B cell (primary cell): ENCODE data around the gene PRR16. TPM values are rescaled to one million over a fixed set of nuclear protein-coding genes. Genes with fewer than 3 reads are reported as not detected.

ENCODE experiments used
- ATAC-seq: fragments of 200-7000 bp; cut with Tn5 transposase; one replicate; pipeline ENCODE4 v1.10.0; 2021; ENCODE audit warnings: low read depth, mild to moderate bottlenecking, moderate number of reproducible peaks, moderate library complexity
- CTCF ChIA-PET: fragments of 350-600 bp; sonication (Branson Sonifier 250); formaldehyde crosslinking; loops from one replicate; lab custom pipeline; 2021; ENCODE audit warnings: antibody characterized with exemption, inconsistent platforms; lab: Charles Lee
- POLR2A ChIA-PET: fragments of 350-600 bp; sonication (Branson Sonifier 250); formaldehyde crosslinking; loops from one replicate; lab custom pipeline; 2021; ENCODE audit warnings: antibody characterized with exemption; lab: Charles Lee
- DNase-seq: peaks from one replicate; pipeline ENCODE4 v3.0.0; 2013
- H2AFZ ChIP-seq: 2 replicates; pipeline ENCODE4 v1.6.1; 2012; ENCODE audit warnings: mild to moderate bottlenecking, low read depth, low read length; ENCODE audit not compliant: insufficient read depth, poor library complexity, severe bottlenecking
- H3K27ac ChIP-seq, 2 donors: 1 replicate in 1 of 2; 2 replicates in 1 of 2; pipeline ENCODE4 v1.5.1; 2012 to 2013; ENCODE audit warnings: low read length in 2 of 2, mild to moderate bottlenecking in 2 of 2, moderate library complexity in 1 of 2
- H3K27me3 ChIP-seq, 4 experiments: fragments of 200-600 bp in 1 of 4; sonication (generic) in 1 of 4; replicated peaks in 1 of 4; 1 replicate in 2 of 4; 2 replicates in 2 of 4; pipeline versions ENCODE4 v1.6.1 to v1.7.0; 2013 to 2016; ENCODE audit warnings: low read length in 3 of 4, mild to moderate bottlenecking in 2 of 4, mixed read lengths in 1 of 4, moderate library complexity in 1 of 4; ENCODE audit not compliant: insufficient read depth in 4 of 4, control insufficient read depth in 3 of 4; ENCODE audit errors: control extremely low read depth in 1 of 4
- H3K36me3 ChIP-seq, 2 experiments: replicated peaks in 1 of 2; 1 replicate in 1 of 2; 2 replicates in 1 of 2; pipeline versions ENCODE4 v1.6.1 to v1.7.1; 2013; ENCODE audit warnings: low read length in 1 of 2; ENCODE audit not compliant: insufficient read depth in 2 of 2, control insufficient read depth in 1 of 2; ENCODE audit errors: control extremely low read depth in 1 of 2, extremely low read depth in 1 of 2
- H3K4me1 ChIP-seq, 2 donors: fragments of 200-600 bp in 1 of 2; sonication (generic) in 1 of 2; 1 replicate in 1 of 2; 2 replicates in 1 of 2; pipeline versions ENCODE4 v1.5.1 to v1.6.1; 2013 to 2017; ENCODE audit warnings: low read length in 2 of 2; ENCODE audit not compliant: control insufficient read depth in 2 of 2, insufficient read depth in 2 of 2
- H3K4me2 ChIP-seq: replicated peaks from 2 replicates; pipeline ENCODE3; 2012; ENCODE audit warnings: mild to moderate bottlenecking, low read depth, low read length; ENCODE audit not compliant: poor library complexity, severe bottlenecking
- H3K4me3 ChIP-seq, 5 experiments: fragments of 200-600 bp in 1 of 5; sonication (generic) in 1 of 5; 1 replicate in 3 of 5; 2 replicates in 2 of 5; pipeline versions ENCODE4 v1.5.1 to v1.7.0; 2011 to 2016; ENCODE audit warnings: low read length in 4 of 5, mild to moderate bottlenecking in 4 of 5, low read depth in 2 of 5, control low read depth in 1 of 5, moderate library complexity in 1 of 5; ENCODE audit not compliant: insufficient read depth in 1 of 5; ENCODE audit errors: control extremely low read depth in 1 of 5, extremely low read depth in 1 of 5
- H3K79me2 ChIP-seq: fragments of 200-600 bp; sonication (generic); one replicate; pipeline ENCODE4 v1.6.0; 2016; ENCODE audit warnings: low read length; ENCODE audit not compliant: control insufficient read depth, insufficient read depth
- H3K9ac ChIP-seq: fragments of 200-600 bp; sonication (generic); 2 replicates; pipeline ENCODE4 v1.6.1; 2017; ENCODE audit warnings: mild to moderate bottlenecking, low read length, moderate library complexity
- H3K9me3 ChIP-seq, 3 donors: one replicate each; pipeline versions ENCODE4 v1.6.1 to v1.7.1; 2013; ENCODE audit warnings: low read length in 2 of 3; ENCODE audit not compliant: control insufficient read depth in 2 of 3, insufficient read depth in 1 of 3; ENCODE audit errors: control extremely low read depth in 1 of 3
- H4K20me1 ChIP-seq: 2 replicates; pipeline ENCODE4 v1.6.0; 2012; ENCODE audit warnings: mild to moderate bottlenecking, low read length; ENCODE audit not compliant: insufficient read depth, control insufficient read depth, poor library complexity, severe bottlenecking
- H3K27ac Mint-ChIP-seq: one replicate; pipeline ENCODE4 v1.8.0; 2021; ENCODE audit warnings: mixed read lengths
- H3K27me3 Mint-ChIP-seq: one replicate; pipeline ENCODE4 v1.8.0; 2021; ENCODE audit warnings: mixed read lengths
- H3K4me1 Mint-ChIP-seq: one replicate; pipeline ENCODE4 v1.8.0; 2021; ENCODE audit warnings: mixed read lengths
- H3K4me3 Mint-ChIP-seq: one replicate; pipeline ENCODE4 v1.8.0; 2021; ENCODE audit warnings: mixed read lengths
- H3K9me3 Mint-ChIP-seq: one replicate; pipeline ENCODE4 v1.8.0; 2022; ENCODE audit warnings: mixed read lengths; ENCODE audit not compliant: insufficient read depth
- CTCF ChIP-seq: fragments of 200-600 bp; IDR thresholded peaks from one replicate; pipeline ENCODE4 v1.8.0; 2022; ENCODE audit warnings: antibody characterized with exemption, mild to moderate bottlenecking
- EZH2 ChIP-seq: IDR thresholded peaks from 2 replicates; pipeline ENCODE4 v1.6.1; 2012; ENCODE audit warnings: borderline replicate concordance, low read depth, mild to moderate bottlenecking, moderate library complexity, low read length; ENCODE audit not compliant: insufficient read depth, poor library complexity, severe bottlenecking
- WGBS: methylation state at CpG from one replicate; pipeline ENCODE4 v1.1.5; 2013; ENCODE audit warnings: missing lambda C conversion rate; ENCODE audit not compliant: insufficient coverage; 5-methylcytosine and 5-hydroxymethylcytosine counted together
- intact Hi-C: fragments of 100-400 bp; cut with micrococcal nuclease; formaldehyde crosslinking; loops from one replicate; pipeline ENCODE4 v1.10.0; 2022
- polyA plus RNA-seq: library from polyadenylated mRNA; depleted of rRNA; stranded (reverse); fragments of >200 nt; gene quantifications from 2 replicates; pipeline ENCODE4 v1.2.3, GENCODE V29; 2012
- total RNA-seq, 2 donors: library from RNA; stranded (reverse); fragments of 120-200 nt in 1 of 2; gene quantifications; 1 replicate in 1 of 2; 2 replicates in 1 of 2; pipeline versions ENCODE4 v1.2.3 to v1.2.4, GENCODE V29; 2013 to 2022

The PRR16 gene
- total and polyA plus RNA-seq, 2 donors (not counting 1 experiment from before 2014, with no cell fraction given), result 0.16 TPM; not detected in 1

GRCh38 chr5:120529386-120529785 lies 65.3 kb downstream of the PRR16 start:
- Histone ChIP-seq H3K27me3 (no peaks in the 10 kb centered on the region), H3K79me2 (no peaks in the 10 kb centered on the region), H2AFZ (no peak overlapping the region), H3K4me2 (no peak overlapping the region), H3K36me3 (no peaks in the 10 kb centered on the region), H4K20me1 (no peaks in the 10 kb centered on the region), H3K27ac (no peak overlapping the region), H3K9ac (no peak overlapping the region), H3K4me1 (no peaks in the 10 kb centered on the region), H3K9me3 (no peaks in the 10 kb centered on the region), H3K4me3 (no peak overlapping the region)
- DNase-seq, result no peak
- intact Hi-C loops, result no loop called here
- Mint-ChIP-seq H3K4me1 (no peaks in the 10 kb centered on the region), H3K4me3 (no peak overlapping the region), H3K27ac (no peak overlapping the region), H3K27me3 (no peaks in the 10 kb centered on the region), H3K9me3 (no peaks in the 10 kb centered on the region)
- ATAC-seq, result no peak
- TF ChIP-seq CTCF (no peak), EZH2 (no peak)
- CTCF ChIA-PET, result no interaction called here
- POLR2A ChIA-PET, result no interaction called here
- WGBS, result no CpG with 5 or more reads among the region's 2 CpGs

GRCh38 chr5:120531215-120531614 lies 67.1 kb downstream of the PRR16 start:
- no peak for ATAC-seq
- Histone ChIP-seq H3K9ac (no peak overlapping the region), H3K9me3 (no peaks in the 10 kb centered on the region), H3K4me3 (no peak overlapping the region), H3K79me2 (no peaks in the 10 kb centered on the region), H3K27ac (no peak overlapping the region), H3K4me1 (no peaks in the 10 kb centered on the region), H3K4me2 (no peak overlapping the region), H4K20me1 (no peaks in the 10 kb centered on the region), H3K36me3 (no peaks in the 10 kb centered on the region), H2AFZ (no peak overlapping the region), H3K27me3 (no peaks in the 10 kb centered on the region)
- Mint-ChIP-seq H3K9me3 (no peaks in the 10 kb centered on the region), H3K27me3 (no peaks in the 10 kb centered on the region), H3K27ac (no peak overlapping the region), H3K4me1 (no peaks in the 10 kb centered on the region), H3K4me3 (no peak overlapping the region)
- intact Hi-C loops, result no loop called here
- 96% methylated on average over 3 of the region's 3 CpGs for WGBS
- ChIA-PET CTCF (interaction anchor here (1.0 kb wide), 1 partner anchor 11 kb away, joined by 3 read pairs; no protein-coding TSS in a partner anchor), POLR2A (no interaction called here)
- no peak for TF ChIP-seq CTCF
- TF ChIP-seq EZH2, result no peak
- no peak for DNase-seq
